H1 (cell line): ENCODE results near the gene PCDHB6. TPM values are rescaled to one million over a fixed set of nuclear protein-coding genes. Genes with fewer than 3 reads are reported as not detected.

ENCODE experiments used
- CEBPB ChIP-seq: IDR thresholded peaks from 2 replicates; pipeline ENCODE4 v1.6.1; 2012; ENCODE audit warnings: low read depth, low read length
- CTBP2 ChIP-seq: IDR thresholded peaks from 2 replicates; pipeline ENCODE4 v1.7.0; 2011; ENCODE audit warnings: borderline replicate concordance, mild to moderate bottlenecking, moderate library complexity, mixed read lengths, low read length; ENCODE audit not compliant: insufficient read depth, insufficient read length
- EP300 ChIP-seq, 2 experiments: IDR thresholded peaks; 1 replicate in 1 of 2; 2 replicates in 1 of 2; pipeline ENCODE4 v1.6.1; 2011 to 2012; ENCODE audit warnings: low read depth in 2 of 2, low read length in 2 of 2, mild to moderate bottlenecking in 2 of 2, borderline replicate concordance in 1 of 2, inconsistent platforms in 1 of 2, moderate library complexity in 1 of 2
- EZH2 ChIP-seq: fragments of 200-600 bp; sonication (generic); IDR thresholded peaks from 2 replicates; pipeline ENCODE4 v1.7.1; 2012; ENCODE audit warnings: low read depth, mild to moderate bottlenecking, moderate library complexity, low read length, inconsistent platforms; ENCODE audit not compliant: severe bottlenecking
- HDAC2 ChIP-seq, 2 experiments: fragments of 300-600 bp in 1 of 2; sonication (generic) in 1 of 2; IDR thresholded peaks; 2 replicates each; pipeline ENCODE4 v1.6.1; 2011 to 2012; ENCODE audit warnings: low read depth in 2 of 2, low read length in 2 of 2, mild to moderate bottlenecking in 2 of 2, moderate library complexity in 2 of 2, borderline replicate concordance in 1 of 2, inconsistent platforms in 1 of 2
- HDAC6 ChIP-seq: IDR thresholded peaks from one replicate; pipeline ENCODE4 v1.7.1; 2012; ENCODE audit warnings: low read depth, mild to moderate bottlenecking, inconsistent platforms, low read length, moderate library complexity
- KDM5A ChIP-seq: fragments of 200-600 bp; IDR thresholded peaks from 2 replicates; pipeline ENCODE4 v1.7.1; 2012; ENCODE audit warnings: mild to moderate bottlenecking, low read length, inconsistent platforms, mixed read lengths
- MAX ChIP-seq: IDR thresholded peaks from 2 replicates; pipeline ENCODE4 v1.6.1; 2012; ENCODE audit warnings: inconsistent platforms
- PHF8 ChIP-seq: fragments of 200-600 bp; sonication (generic); conservative IDR thresholded peaks from 2 replicates; pipeline ENCODE4 v1.7.1; 2012; ENCODE audit warnings: low read depth, mild to moderate bottlenecking, inconsistent platforms, low read length, moderate library complexity
- POLR2A ChIP-seq, 2 experiments: IDR thresholded peaks; 1 replicate in 1 of 2; 2 replicates in 1 of 2; pipeline ENCODE4 v1.6.1; 2011; ENCODE audit warnings: low read depth in 2 of 2, low read length in 2 of 2, mild to moderate bottlenecking in 2 of 2; ENCODE audit errors: control extremely low read depth in 1 of 2
- POU5F1 ChIP-seq: IDR thresholded peaks from 2 replicates; pipeline ENCODE4 v1.6.1; 2011; ENCODE audit warnings: low read depth, mild to moderate bottlenecking, low read length, moderate library complexity
- RFX5 ChIP-seq: IDR thresholded peaks from 2 replicates; pipeline ENCODE4 v1.6.1; 2011; ENCODE audit warnings: low read depth, low read length, improper control_type of control experiment, borderline replicate concordance
- RNF2 ChIP-seq: fragments of 200-900, 300-1000 bp; sonication (generic); IDR thresholded peaks from 2 replicates; pipeline ENCODE4 v1.7.1; 2016; ENCODE audit warnings: borderline replicate concordance, low read depth, mild to moderate bottlenecking, antibody characterized with exemption, low read length; ENCODE audit not compliant: poor library complexity, severe bottlenecking; ENCODE audit errors: missing control alignments
- SAP30 ChIP-seq: fragments of 300-600 bp; sonication (generic); IDR thresholded peaks from 2 replicates; pipeline ENCODE4 v1.7.1; 2012; ENCODE audit warnings: low read length, moderate library complexity, mild to moderate bottlenecking, inconsistent platforms; ENCODE audit not compliant: insufficient read depth, insufficient replicate concordance
- SIN3A ChIP-seq, 2 experiments: IDR thresholded peaks in 1 of 2; conservative IDR thresholded peaks in 1 of 2; 2 replicates each; pipeline ENCODE4 v1.6.1; 2011 to 2012; ENCODE audit warnings: low read length in 2 of 2, improper control_type of control experiment in 1 of 2, low read depth in 1 of 2, mild to moderate bottlenecking in 1 of 2
- TBP ChIP-seq: IDR thresholded peaks from 2 replicates; pipeline ENCODE4 v1.6.1; 2011; ENCODE audit warnings: low read depth, low read length, improper control_type of control experiment
- TCF12 ChIP-seq: IDR thresholded peaks from 2 replicates; pipeline ENCODE4 v1.6.1; 2011; ENCODE audit warnings: low read depth, mild to moderate bottlenecking, low read length
- TEAD4 ChIP-seq: IDR thresholded peaks from 2 replicates; pipeline ENCODE4 v1.6.1; 2012; ENCODE audit warnings: low read depth, low read length, inconsistent platforms, mixed read lengths
- polyA plus RNA-seq, 7 experiments: library from polyadenylated mRNA; depleted of rRNA in 3 of 7; stranded (reverse) in 5 of 7; unstranded in 2 of 7; fragments of >200 nt in 5 of 7; fragments of 200-250 nt in 2 of 7; gene quantifications; 1 replicate in 5 of 7; 2 replicates in 1 of 7; 4 replicates in 1 of 7; pipeline versions ENCODE4 v1.2.1 to v1.2.3, GENCODE V29; 2011 to 2013; ENCODE audit warnings: missing spikeins in 2 of 7, mixed read lengths in 2 of 7
- total RNA-seq: library from RNA; stranded (reverse); fragmentation: NEBNext Ultra II Directional; extraction: Animal tissue kit (Norgen Biotek cat#: 25700); gene quantifications from 2 replicates; pipeline ENCODE4 v1.2.1, GENCODE V29; 2021
- TF ChIP-seq, protein P1 (sequence below), 3 experiments: IDR thresholded peaks; 1 replicate in 2 of 3; 2 replicates in 1 of 3; pipeline versions ENCODE4 v1.5.1 to v1.6.1; 2011; ENCODE audit warnings: low read length in 3 of 3, mild to moderate bottlenecking in 3 of 3, inconsistent platforms in 2 of 3, low read depth in 1 of 3, moderate library complexity in 1 of 3; ENCODE audit not compliant: insufficient read depth in 1 of 3; ENCODE audit errors: control extremely low read depth in 1 of 3
- TF ChIP-seq, protein P2 (sequence below): IDR thresholded peaks from 2 replicates; pipeline ENCODE4 v1.6.1; 2012; ENCODE audit warnings: inconsistent platforms

PCDHB6 gene
- total and polyA plus RNA-seq, 2 of the 8 experiments (the other 6 are each of a cell fraction or from before 2014, with no cell fraction given): 0.28 to 0.29 TPM

DNA sequence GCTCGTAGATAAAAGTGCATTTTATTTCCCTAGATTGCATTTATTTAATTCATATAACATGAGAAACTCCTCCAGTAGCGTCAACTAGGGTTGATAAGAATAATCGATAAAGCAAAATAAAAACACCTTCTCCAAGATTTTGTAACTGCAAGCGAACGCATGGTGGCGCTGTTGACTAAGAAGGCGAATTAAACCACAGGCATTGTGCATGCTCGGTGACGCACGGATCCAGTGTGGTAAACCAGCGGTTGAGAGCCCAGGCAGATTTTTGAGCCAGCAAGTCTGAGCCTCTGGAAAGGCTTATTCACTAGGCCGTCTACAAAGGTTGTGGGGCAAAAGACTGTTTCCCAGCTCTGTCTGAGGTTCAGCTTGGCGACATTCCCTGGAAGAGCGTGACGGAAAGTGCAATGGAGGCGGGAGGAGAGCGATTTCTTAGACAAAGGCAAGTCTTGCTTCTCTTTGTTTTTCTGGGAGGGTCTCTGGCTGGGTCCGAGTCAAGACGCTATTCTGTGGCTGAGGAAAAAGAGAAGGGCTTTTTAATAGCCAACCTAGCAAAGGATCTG lies 49.5 kb upstream of the PCDHB6 start, which contains the start of gene PCDHB3 (continued):
- TF ChIP-seq, protein P1, sequence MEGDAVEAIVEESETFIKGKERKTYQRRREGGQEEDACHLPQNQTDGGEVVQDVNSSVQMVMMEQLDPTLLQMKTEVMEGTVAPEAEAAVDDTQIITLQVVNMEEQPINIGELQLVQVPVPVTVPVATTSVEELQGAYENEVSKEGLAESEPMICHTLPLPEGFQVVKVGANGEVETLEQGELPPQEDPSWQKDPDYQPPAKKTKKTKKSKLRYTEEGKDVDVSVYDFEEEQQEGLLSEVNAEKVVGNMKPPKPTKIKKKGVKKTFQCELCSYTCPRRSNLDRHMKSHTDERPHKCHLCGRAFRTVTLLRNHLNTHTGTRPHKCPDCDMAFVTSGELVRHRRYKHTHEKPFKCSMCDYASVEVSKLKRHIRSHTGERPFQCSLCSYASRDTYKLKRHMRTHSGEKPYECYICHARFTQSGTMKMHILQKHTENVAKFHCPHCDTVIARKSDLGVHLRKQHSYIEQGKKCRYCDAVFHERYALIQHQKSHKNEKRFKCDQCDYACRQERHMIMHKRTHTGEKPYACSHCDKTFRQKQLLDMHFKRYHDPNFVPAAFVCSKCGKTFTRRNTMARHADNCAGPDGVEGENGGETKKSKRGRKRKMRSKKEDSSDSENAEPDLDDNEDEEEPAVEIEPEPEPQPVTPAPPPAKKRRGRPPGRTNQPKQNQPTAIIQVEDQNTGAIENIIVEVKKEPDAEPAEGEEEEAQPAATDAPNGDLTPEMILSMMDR (IDR thresholded peaks at IDR 0.05; ENCODE audit: control extremely low read depth in 1 of 3, insufficient read depth in 1 of 3, low read depth in 1 of 3, low read length in 3 of 3): peak; percentile 65 to 82 (median 66)
- TF ChIP-seq CEBPB (no peak), CTBP2 (no peak), HDAC6 (no peak), SIN3A (conservative IDR thresholded peaks at IDR 0.05 in 1 of 2, IDR thresholded peaks at IDR 0.05 in 1 of 2; ENCODE audit: low read depth in 1 of 2, low read length in 2 of 2) (no peak), RFX5 (no peak), HDAC2 (IDR thresholded peaks at IDR 0.05; ENCODE audit: borderline replicate concordance in 1 of 2, low read depth in 2 of 2, low read length in 2 of 2) (no peak), TEAD4 (no peak), TCF12 (no peak), TBP (no peak), EZH2 (no peak), EP300 (IDR thresholded peaks at IDR 0.05; ENCODE audit: borderline replicate concordance in 1 of 2, low read depth in 2 of 2, low read length in 2 of 2) (no peak), MAX (peak; percentile 59; the same call in 1 of the 2 replicates), PHF8 (no peak), SAP30 (no peak), POLR2A (IDR thresholded peaks at IDR 0.05; ENCODE audit: control extremely low read depth in 1 of 2, low read depth in 2 of 2, low read length in 2 of 2) (peak in 1 of 2 experiments; percentile 70; a peak in 2 of 3 replicates), KDM5A (no peak), RNF2 (no peak), POU5F1 (no peak)
- TF ChIP-seq, protein P2, sequence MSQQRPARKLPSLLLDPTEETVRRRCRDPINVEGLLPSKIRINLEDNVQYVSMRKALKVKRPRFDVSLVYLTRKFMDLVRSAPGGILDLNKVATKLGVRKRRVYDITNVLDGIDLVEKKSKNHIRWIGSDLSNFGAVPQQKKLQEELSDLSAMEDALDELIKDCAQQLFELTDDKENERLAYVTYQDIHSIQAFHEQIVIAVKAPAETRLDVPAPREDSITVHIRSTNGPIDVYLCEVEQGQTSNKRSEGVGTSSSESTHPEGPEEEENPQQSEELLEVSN: peak; percentile 33; the same call in 1 of the 2 replicates
